Peyer's patch (tissue), 4 donors: ENCODE data around the gene PMPCA.

Experiments used
- POLR2A ChIP-seq, 2 donors: fragments of 450-650 bp; IDR thresholded peaks; one replicate each; pipeline ENCODE4 v1.5.1; 2017; ENCODE audit warnings: antibody characterized with exemption in 2 of 2, mild to moderate bottlenecking in 2 of 2, moderate library complexity in 2 of 2
- TF ChIP-seq, protein P1 (sequence below), 6 experiments: fragments of 450-650 bp in 4 of 6; fragments of 200-600 bp in 2 of 6; sonication (generic) in 1 of 6; IDR thresholded peaks; one replicate each; pipeline ENCODE4 v1.5.1; 2017 to 2019; ENCODE audit warnings: antibody characterized with exemption in 6 of 6, mild to moderate bottlenecking in 3 of 6, moderate library complexity in 1 of 6

DNA sequence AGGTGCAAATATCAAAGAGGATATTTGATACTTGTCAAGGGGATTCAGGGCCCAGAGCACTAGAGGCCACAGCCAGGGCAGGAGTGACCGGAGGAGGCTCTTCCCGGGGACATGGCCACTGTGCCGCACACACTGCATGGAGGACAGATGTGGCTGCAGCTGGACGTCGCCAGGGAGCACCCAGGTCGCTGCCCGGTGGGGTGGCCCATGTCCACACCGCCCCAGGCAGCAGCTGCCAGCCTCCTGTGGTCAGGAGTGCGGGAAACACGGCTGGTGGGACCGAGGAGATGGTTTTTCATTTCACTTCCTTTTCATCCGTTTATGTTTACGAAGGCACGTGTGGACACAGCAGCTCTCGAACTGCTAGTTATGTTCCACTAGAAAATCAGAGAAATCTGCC, 57.3 kb downstream of the PMPCA start:
- TF ChIP-seq, protein P1, sequence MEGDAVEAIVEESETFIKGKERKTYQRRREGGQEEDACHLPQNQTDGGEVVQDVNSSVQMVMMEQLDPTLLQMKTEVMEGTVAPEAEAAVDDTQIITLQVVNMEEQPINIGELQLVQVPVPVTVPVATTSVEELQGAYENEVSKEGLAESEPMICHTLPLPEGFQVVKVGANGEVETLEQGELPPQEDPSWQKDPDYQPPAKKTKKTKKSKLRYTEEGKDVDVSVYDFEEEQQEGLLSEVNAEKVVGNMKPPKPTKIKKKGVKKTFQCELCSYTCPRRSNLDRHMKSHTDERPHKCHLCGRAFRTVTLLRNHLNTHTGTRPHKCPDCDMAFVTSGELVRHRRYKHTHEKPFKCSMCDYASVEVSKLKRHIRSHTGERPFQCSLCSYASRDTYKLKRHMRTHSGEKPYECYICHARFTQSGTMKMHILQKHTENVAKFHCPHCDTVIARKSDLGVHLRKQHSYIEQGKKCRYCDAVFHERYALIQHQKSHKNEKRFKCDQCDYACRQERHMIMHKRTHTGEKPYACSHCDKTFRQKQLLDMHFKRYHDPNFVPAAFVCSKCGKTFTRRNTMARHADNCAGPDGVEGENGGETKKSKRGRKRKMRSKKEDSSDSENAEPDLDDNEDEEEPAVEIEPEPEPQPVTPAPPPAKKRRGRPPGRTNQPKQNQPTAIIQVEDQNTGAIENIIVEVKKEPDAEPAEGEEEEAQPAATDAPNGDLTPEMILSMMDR (IDR thresholded peaks at IDR 0.05): no peak
- TF ChIP-seq POLR2A (IDR thresholded peaks at IDR 0.05): no peak
